NCI-H1694 treated with DMSO at 0.1 percent for 48 hours (cell line): ENCODE data around the gene NIBAN1.
"Not testable (repeated sequence)": the region's sequence is repeated elsewhere in the genome, so short reads cannot be mapped to it uniquely, and the experiment has no call there.

ENCODE experiments used
- DNase-seq: peaks from one replicate; lab custom pipeline; 2025; lab: John Stamatoyannopoulos, UW

The NIBAN1 gene

DNA sequence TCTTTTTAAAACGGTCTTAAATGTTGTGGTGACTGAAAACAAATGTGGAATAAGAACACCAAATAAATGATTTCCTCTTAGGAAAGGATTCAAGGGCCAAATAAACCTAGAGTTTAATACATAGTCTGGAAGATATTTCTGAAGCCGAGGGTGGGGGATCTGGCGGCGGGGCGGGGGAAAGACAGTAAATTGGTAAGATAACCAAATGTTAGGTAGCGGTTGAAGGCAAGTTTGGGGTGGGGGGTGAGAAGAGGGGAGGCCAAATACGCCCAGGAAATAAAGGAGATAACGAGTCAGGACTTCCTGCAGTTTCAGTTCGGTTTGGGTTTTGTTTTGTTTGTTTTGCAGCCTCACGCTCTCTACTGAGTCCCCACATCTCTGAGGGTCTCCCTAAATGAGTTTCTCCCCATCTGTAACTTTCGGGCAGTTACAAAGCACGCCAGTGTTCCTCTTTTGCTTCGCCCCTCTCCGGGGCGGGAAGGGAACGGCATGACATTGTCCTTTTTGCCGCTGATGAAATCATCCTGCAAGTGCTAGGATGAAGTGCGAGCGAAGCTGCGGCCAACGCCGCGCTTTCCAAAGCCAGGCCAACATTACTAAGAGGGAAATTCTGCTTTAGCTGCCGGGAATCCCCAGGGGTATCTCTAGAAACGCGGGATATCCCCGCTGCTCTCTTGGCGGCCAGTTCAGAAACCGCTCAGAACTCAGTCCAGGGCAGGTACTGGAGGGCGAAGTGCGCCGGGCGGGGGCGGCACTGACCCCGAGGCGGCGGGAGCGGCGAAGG, 844 bp downstream of the NIBAN1 start:
- peak; percentile 14 for DNase-seq

DNA sequence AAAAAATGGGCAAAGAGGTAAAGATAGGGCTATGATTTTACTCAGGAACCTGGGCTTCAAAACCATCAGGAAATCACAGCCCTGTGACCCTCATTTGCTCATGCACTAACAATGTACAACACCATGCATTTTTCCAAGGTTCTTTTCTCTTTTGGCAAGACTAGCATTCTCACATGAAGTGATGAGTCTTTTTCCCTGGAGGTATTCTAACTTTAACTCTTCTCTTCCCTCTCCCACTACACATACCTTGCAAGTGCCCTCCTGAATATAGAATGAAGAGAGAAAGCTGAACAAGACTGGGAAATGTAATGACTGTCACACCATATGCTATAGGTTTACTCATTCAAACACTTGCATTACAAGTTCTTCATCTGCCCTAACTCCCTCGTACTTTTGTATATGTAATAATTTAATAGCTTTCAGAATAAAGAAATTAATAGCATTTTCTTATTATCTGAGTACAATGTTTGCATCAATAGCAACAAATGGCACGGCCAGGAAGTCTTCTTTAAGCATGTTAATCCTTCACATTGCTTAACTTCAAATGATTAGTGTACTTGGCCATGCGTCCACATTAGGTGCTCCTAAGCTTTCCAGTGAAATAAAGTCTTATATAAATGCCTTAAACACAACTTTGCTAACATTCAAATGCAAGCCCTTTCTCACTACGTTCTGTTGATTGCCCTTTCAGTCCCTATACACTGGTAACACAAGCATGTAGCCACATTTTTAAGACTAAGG, 1.8 kb downstream of the NIBAN1 start:
- DNase-seq, result no peak

DNA sequence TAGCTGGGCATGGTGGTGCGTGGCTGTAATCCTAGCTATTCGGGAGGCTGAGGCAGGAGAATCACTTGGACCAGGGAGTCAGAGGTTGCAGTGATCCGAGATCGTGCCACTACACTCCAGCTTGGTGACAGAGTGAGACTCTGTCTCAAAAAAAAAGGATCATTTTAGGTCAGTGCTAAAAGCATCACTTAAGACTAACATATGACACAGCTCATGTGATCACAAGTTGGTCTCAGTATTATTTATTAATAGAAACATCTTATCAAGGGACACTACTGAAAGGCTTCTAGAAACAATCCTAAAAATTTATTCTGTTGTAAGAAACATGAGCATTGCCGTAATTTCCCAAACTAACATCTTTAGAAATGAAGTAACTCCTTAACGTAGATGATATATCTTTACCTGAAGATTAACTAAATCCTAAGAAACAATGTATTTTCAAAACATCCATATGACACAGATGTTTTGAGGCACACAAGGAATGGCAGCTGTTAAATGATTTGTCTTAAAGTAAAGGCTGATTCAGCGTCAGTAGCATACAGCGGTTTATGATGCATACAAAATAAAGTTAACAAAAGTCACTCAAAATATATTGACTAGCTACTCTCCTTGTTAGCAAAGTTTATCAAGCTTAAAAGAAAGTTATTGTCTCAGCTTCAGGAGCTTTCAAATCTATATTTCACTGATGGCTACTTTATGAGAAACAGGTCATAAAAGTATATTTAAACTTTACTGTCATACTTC, 2.6 kb downstream of the NIBAN1 start:
- DNase-seq, result no peak

DNA sequence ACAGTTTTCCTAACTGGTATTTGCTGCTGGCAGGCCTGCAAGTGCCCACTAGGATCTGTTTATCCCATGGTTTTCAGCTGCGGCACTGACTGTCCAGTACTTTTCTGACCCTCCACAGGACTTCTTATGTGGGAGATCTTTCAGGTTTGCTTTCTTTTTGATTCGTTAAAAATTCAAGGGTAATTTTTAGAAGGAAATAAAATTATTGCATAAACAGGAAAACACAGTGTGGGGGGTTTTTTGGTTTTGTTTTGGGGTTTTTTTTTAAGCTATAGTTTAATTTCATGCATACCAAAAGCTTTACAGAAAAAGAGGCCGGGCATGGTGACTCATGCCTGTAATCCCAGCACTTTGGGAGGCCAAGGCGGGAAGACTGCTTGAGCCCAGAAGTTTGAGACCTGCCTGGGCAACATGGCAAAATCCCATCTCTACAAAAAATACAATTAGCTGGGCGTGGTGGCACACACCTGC, 3.6 kb downstream of the NIBAN1 start:
- no peak for DNase-seq

DNA sequence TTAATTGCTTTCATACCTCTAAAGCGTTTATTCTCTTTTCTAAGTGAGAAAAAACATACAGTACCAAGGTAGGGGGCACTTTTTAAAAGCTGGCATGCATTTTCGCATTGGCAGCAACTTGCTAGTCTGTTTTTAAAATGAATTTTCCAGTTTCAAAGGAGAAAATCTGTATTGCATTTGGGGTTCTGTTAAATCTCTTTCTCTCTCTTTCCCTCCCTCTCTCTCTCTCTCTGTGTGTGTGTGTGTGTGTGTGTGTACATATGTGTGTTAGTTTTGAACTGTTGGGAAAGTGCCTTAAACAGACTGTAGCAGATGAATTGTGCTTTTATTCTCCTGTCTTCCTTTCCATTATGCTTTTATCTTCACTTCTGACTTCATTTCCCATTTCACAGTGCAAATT, 7.3 kb downstream of the NIBAN1 start:
- DNase-seq, result no peak

DNA sequence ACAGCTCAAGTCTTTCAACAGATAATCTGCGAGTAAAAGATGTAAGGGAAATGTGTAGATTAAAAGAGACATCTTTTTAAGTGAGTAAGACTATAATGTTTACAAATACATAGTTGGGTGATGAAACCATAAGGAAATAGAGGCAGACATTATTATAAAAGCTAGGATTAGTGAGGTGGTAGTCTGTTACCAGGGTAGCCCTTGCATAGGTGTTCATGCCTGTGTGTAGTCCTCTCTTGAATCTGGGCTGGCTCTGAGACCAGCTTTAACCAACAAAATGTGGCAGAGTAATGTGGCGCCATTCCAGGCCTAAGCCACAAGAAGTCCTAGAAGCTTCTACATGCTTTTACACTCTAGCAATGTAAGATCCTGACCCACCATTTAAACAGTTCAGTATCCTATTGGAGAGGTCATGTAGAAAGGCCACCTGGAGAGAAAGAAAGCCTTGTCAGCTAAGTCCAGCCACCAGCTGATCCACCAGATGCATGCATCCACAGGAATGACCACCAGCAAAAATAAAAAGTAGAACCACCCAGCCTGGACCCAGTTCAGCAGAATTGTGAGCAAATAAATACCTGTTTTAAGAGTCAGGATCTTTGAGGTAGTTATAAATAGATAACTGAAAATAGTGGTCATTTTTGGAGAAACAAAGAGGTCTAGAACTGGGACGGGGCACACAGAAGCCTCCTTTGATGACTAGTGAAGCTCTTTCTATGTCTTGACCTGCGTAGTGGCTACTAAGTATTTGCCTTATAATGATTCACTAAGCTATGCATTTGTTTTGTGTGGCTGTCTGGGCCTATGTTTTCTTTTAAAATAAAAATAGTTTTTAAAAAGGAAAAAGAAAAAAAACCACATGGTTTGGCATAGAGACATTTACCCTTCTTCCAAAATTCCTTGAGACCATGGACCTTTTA, 8.1 kb downstream of the NIBAN1 start:
- DNase-seq, result no peak

DNA sequence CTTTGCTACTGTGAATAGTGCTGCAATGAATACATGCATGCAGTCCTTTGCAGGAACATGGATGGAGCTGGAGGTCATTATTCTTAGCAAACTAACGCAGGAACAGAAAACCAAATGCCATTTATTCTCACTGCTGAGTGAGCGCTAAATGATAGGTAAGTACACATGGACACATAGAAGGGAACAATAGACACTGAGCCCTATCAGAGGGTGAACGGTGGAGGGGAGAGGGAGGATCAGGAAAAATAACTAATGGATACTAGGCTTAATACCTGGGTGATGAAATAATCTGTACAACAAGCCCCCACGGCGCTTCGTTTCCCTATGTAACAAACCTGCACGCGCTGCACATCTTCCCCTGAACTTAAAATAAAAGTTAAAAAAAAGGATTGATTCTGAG, 8.9 kb downstream of the NIBAN1 start:
- no peak for DNase-seq

DNA sequence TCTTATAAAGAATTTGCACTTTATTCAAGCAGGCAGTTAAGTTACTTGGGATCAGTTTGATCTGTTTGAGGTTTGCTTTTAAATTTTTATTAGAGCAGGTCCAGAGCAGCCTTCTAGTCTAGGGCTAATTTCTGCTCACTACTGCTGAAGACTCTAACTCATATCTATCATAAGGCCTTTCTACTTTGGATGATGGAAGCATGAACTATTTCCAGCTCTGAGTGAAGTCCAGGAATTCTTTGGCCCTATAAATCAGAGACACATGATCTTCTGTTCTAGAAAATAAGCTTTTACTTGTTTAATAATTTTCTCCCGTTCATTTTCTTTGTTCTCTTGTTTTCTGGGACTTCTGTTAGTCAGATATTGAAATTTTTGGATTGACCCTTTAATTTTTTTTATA, 14.7 kb downstream of the NIBAN1 start:
- DNase-seq, result no peak

DNA sequence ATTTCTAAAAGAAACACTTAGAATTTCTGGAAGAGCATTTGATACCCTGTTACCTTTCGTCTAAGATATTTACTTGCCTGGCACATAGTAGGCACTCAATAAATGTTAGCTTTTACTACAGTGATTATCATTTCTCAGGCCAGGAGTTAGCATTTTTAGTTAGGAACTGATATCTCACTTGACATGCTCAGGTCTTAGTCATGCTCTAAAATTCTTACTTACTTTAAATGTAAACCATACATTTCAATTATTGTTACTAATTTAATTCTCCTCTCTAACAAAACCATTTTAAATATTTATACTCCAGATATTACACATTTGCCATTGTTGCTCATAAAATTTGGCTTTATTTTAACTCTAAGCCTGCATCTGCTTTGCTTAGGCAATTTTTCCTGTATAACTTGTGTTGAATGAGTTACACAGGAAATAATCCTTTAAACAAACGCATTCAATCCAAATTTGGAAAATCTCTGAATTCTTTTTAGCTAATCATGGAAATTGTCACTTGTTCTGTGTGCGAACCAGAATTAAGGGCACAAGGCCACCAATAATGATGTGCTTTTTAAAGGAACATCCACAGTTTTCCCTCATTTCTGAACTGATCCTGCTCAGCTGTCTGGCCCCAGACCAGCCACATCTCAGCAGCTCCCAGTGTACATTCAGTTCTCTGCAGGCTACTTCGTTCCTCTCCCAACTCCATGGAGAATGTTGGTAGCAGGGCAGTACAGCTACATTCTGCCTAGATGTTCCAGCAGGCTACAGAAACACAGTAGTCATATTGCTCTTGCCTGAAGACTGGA, 15.6 kb downstream of the NIBAN1 start:
- DNase-seq, result no peak

DNA sequence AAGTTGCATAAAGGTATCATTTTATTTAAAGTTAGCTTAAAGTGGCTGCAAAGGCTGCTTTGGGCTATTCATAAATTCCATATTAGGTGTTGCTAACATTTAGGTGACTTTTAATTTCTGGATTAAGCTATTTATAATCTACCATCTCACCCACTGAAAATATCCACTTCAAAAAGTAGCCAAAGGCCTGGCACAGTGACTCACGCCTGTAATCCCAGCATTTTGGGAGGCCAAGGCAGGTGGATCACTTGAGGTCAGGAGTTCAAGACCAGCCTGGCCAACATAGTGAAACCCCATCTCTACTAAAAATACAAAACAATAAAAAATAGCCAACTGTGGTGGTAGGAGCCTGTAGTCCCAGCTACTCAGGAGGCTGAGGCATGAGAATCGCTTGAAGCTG, 16.4 kb downstream of the NIBAN1 start:
- not testable (repeated sequence) for DNase-seq

DNA sequence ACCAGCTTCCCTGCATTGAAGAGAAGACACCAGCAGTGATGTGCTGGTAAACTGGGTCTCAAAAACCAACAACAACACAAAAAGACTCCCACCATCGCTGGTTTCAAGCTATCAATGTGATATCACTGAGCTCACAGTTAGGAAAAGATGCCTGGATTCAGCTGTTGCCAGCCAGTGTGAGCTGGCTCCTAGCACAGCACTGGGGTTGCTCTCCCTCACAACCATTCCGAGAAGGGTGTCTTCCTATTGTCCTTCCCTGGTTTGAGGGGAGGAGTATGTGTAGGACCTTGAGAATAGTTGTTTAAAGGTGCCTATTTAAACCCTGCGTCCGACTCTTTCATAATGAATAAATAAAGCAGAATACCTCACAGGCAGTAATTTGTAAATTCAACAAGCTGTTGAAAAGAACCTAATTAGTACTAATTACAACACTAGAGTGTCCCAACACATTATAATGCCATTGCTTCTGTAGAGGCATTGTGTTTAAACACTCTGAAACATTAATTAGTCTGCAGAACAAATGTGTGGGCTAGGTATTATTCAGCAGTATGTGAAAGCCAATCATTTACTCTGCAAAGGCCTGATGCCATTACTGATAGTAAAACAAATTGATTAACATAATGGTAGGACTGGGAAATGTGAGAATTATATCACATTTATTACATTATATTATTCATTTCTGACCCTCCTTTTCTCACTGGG, 17.2 kb downstream of the NIBAN1 start:
- no peak for DNase-seq

DNA sequence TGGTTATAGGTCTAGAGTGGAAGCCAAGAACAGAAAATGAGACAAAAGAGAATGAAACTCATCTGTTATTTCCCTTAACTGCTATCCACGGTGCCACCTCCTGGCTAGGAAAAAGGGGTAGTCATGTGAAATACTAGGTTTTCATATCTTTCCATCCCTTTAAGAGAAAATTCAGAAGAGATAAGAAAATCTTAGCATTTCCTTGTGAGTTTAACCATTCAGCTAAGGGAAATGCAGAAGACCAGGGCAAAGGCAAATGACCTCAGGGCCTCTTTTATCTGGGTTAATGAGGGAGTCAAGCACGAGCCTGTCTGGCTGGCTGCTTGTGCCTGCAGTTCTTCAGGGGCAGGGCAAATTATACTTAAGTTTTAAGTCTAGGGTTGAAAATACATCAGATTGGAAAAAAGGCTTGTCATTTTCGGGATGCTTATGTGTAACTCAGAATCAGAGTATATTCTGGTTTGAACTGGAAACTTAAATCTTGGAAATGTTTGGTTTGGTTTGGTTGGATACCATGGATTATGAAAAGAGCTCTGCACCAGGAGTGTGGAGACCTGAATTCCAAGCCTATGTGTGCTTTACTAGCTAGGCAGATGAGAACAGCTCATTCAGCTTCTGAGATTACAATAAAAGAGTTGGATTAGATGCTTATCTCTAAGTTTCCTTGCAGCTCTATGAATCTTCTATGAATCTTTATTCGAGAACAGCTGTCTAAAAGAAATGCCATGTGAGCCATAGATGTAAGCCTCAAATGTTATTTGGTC, 19.9 kb downstream of the NIBAN1 start:
- DNase-seq, result peak; percentile 7

DNA sequence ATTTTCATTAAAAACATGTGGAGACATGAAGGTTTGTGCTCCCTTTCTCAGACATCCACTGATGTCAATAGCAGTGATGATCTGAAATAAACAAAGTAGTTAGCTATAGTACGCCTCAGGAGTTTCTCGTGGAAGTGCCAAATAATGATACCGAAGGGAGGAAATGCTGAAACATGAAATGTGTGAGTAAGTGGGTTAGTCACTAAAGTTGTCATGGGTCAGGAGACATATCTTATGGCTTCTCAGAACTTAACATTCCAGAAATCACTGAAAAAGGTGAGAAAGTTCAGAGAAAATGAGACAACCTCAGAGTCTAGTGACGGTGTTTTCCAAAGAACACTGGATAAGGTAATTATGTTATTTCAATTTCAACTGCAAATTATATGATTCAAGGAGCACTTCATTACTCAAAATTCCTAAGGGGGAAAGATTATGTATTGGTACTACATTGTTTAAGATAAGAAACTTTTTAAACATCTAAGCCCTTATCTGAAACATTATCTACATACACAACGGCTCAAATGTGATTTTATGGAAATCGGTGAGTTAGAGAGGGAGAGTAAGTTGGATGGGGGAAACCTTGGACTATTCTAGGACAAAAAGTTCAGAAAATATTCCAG, 20.6 kb downstream of the NIBAN1 start:
- no peak for DNase-seq

DNA sequence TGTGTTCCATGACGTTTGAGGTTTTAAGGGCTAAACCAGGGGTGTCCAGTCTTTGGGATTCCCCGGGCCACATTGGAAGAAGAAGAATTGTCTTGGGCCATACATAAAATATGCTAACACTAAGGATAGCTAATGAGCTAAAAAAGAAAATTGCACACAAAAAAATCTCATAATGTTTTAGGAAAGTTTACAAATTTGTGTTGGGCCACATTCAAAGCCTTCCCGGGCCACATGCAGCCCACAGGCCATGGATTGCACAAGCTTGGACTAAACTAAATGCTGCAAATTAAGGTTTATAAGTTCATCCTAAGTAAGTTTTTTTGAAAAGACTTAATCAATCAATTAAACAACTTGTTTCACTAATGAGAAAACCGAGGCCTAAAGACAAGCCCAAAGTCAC, 21.9 kb downstream of the NIBAN1 start:
- DNase-seq, result no peak

DNA sequence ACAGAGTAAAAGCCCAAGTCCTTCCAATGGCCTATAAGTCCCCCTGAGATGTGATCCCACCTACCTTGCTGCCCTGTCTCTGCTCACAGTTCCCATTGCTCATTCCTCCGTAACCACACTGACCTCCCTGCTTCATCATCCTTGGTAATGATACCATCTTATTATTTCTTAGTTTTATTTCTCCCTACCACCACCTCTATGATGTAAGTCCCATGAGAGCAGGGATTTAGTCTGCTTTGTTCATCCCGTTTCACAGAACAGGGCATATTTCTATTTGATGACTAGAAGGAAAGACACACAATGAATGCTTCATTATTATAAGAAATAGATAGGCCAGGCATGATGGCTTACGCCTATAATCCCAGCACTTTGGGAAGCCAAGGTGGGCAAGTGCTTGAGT, 22.5 kb downstream of the NIBAN1 start:
- no peak for DNase-seq

DNA sequence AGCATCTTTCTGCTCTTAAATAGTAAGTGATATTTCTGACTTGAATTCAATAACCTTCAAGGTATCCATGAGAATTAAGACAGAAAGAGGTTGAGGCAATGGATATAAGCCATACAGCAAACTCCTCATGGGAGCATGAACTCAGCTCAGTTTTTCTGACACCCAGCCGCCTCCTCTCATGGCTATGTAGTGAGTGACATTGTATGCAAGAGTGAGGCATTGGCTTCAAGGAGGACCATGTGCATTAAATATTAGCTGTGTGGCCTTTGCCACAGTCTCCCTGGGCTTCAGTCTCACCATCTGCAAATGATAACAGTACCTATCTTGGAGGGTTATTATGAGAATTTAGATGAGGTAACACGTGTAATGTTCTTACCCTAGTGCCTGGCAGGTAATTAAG, 23.4 kb downstream of the NIBAN1 start:
- no peak for DNase-seq

DNA sequence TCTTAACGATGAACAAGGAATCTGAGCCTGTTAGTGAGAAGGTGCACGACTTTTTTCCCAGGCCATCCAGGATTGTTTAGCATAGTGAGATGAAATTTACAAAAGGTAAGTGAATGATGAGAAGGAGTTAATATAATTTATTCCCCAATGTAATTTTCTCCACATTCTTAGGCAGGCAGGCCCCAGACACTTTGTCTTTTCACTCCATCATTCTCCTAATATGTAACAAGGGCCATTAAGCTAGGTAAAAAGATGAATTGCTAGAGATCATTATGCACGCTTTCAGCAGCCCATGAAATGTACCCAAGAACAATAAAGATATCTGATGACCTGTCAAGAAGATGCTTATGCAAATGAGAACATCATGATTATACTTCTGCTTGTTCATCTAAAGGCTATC, 24.1 kb downstream of the NIBAN1 start:
- DNase-seq, result no peak

DNA sequence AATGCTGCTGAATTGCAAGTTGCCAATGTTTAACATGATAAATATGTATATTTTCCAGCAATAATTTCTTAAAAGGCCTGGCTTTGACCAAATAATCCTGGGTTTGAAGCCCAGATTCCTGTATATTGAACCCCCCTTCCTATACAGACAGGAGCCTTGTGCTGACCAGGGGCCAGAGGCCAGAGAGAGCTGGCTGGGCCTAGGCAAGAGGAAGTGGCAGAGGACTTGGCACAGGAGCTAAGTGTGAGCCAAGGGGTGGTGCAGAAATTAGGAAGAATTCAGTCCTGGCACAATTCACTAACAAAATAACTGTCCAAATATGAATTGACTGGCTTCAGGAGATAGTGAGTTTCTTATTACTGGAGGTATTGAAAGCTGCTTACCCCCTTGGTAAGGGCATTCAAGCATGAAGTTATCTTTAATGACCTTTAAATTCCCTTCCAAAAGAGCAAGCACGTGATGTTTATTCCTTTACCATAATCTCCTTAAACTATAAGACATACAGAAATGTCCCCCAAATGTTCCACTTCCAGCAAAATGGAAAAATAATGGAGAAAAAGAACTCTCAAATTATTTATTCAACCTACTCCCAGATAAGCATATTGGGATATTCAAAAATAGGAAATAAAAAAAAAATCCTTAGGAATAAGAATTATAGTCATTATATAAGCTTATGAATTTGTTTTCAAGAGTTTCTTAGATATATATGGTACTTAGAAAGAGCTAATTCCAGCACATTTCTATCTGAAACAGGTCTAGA, 26.6 kb downstream of the NIBAN1 start:
- DNase-seq, result no peak
